H1 (cell line): ENCODE data around the gene PRDX2.

ENCODE experiments used
- EGR1 ChIP-seq: IDR thresholded peaks from 2 replicates; pipeline ENCODE4 v1.6.1; 2011; ENCODE audit warnings: low read depth, low read length, borderline replicate concordance
- EZH2 ChIP-seq: fragments of 200-600 bp; sonication (generic); IDR thresholded peaks from 2 replicates; pipeline ENCODE4 v1.7.1; 2012; ENCODE audit warnings: low read depth, mild to moderate bottlenecking, moderate library complexity, low read length, inconsistent platforms; ENCODE audit not compliant: severe bottlenecking
- MAX ChIP-seq: IDR thresholded peaks from 2 replicates; pipeline ENCODE4 v1.6.1; 2012; ENCODE audit warnings: inconsistent platforms
- PHF8 ChIP-seq: fragments of 200-600 bp; sonication (generic); conservative IDR thresholded peaks from 2 replicates; pipeline ENCODE4 v1.7.1; 2012; ENCODE audit warnings: low read depth, mild to moderate bottlenecking, inconsistent platforms, low read length, moderate library complexity
- RAD21 ChIP-seq, 2 experiments: IDR thresholded peaks in 1 of 2; conservative IDR thresholded peaks in 1 of 2; 2 replicates each; pipeline ENCODE4 v1.6.1; 2011; ENCODE audit warnings: low read depth in 2 of 2, low read length in 2 of 2, improper control_type of control experiment in 1 of 2, inconsistent platforms in 1 of 2, mild to moderate bottlenecking in 1 of 2, moderate library complexity in 1 of 2
- SAP30 ChIP-seq: fragments of 300-600 bp; sonication (generic); IDR thresholded peaks from 2 replicates; pipeline ENCODE4 v1.7.1; 2012; ENCODE audit warnings: low read length, moderate library complexity, mild to moderate bottlenecking, inconsistent platforms; ENCODE audit not compliant: insufficient read depth, insufficient replicate concordance
- SIN3A ChIP-seq, 2 experiments: IDR thresholded peaks in 1 of 2; conservative IDR thresholded peaks in 1 of 2; 2 replicates each; pipeline ENCODE4 v1.6.1; 2011 to 2012; ENCODE audit warnings: low read length in 2 of 2, improper control_type of control experiment in 1 of 2, low read depth in 1 of 2, mild to moderate bottlenecking in 1 of 2
- SUZ12 ChIP-seq: fragments of 200-600 bp; sonication (generic); IDR thresholded peaks from 2 replicates; pipeline ENCODE4 v1.6.1; 2012; ENCODE audit warnings: mild to moderate bottlenecking, inconsistent platforms, low read length, moderate library complexity, mixed read lengths
- TAF1 ChIP-seq: IDR thresholded peaks from 2 replicates; pipeline ENCODE4 v1.6.1; 2011; ENCODE audit warnings: mild to moderate bottlenecking, low read depth, low read length
- YY1 ChIP-seq: IDR thresholded peaks from 2 replicates; pipeline ENCODE4 v1.6.1; 2011; ENCODE audit warnings: low read depth, mild to moderate bottlenecking, low read length
- TF ChIP-seq, protein P1 (sequence below), 3 experiments: IDR thresholded peaks; 1 replicate in 2 of 3; 2 replicates in 1 of 3; pipeline versions ENCODE4 v1.5.1 to v1.6.1; 2011; ENCODE audit warnings: low read length in 3 of 3, mild to moderate bottlenecking in 3 of 3, inconsistent platforms in 2 of 3, low read depth in 1 of 3, moderate library complexity in 1 of 3; ENCODE audit not compliant: insufficient read depth in 1 of 3; ENCODE audit errors: control extremely low read depth in 1 of 3

DNA sequence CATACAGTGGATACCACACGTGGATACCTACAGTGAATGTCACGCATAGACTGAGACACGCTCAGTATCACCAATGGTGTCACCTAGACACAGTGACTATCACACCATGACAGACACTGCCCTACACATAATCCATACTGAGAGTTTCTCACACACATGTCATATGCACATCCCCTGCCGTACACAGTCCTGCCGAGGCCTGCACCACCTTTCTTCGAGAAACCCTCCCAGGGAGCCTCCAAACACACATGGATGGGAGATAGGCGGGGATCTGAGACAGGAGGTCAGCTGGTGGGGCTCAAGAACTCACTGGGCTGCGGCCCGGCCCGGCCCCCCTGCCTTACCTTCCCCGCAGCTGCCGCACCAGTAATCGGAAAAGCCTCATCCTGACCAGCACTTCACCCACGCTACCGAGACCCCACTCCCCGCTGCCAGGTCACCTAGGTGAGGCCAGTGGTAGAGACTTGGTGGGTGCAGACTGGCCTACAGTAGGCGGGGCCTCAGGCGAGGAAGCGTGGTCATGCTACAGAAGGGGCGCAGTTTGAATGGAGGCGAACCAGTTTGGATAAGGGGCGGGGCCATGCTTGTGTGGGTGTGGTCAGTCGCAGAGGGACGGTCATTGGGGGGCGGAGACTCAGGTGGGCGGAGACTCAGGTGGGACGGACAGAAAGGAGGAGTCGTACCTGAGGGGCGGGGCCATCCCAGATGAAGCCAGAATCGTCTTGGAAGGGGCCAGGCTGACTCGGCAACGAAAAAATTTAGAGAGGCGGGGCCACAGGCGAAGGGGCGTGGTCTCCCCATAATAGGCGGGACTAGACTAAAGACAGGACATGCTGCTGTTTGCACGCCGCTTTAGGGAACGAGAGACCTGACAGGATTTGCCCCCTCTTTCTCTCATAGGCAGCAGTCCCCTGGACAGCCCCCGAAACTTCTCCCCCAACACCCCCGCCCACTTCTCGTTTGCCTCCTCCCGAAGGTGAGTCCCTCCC is 38.8 kb upstream of the PRDX2 start:
- TF ChIP-seq SUZ12 (no peak), MAX (no peak; the same call in 1 of the 2 replicates), YY1 (no peak), SIN3A (conservative IDR thresholded peaks at IDR 0.05 in 1 of 2, IDR thresholded peaks at IDR 0.05 in 1 of 2; ENCODE audit: low read depth in 1 of 2, low read length in 2 of 2) (peak in 1 of 2 experiments; percentile 61; a peak in 1 of 4 replicates), EZH2 (no peak), EGR1 (peak; percentile 18; the same call in 1 of the 2 replicates), PHF8 (no peak), RAD21 (IDR thresholded peaks at IDR 0.05 in 1 of 2, conservative IDR thresholded peaks at IDR 0.05 in 1 of 2; ENCODE audit: low read depth in 2 of 2, low read length in 2 of 2) (no peak), SAP30 (no peak), TAF1 (peak; percentile 11; the same call in 1 of the 2 replicates)
- TF ChIP-seq, protein P1, sequence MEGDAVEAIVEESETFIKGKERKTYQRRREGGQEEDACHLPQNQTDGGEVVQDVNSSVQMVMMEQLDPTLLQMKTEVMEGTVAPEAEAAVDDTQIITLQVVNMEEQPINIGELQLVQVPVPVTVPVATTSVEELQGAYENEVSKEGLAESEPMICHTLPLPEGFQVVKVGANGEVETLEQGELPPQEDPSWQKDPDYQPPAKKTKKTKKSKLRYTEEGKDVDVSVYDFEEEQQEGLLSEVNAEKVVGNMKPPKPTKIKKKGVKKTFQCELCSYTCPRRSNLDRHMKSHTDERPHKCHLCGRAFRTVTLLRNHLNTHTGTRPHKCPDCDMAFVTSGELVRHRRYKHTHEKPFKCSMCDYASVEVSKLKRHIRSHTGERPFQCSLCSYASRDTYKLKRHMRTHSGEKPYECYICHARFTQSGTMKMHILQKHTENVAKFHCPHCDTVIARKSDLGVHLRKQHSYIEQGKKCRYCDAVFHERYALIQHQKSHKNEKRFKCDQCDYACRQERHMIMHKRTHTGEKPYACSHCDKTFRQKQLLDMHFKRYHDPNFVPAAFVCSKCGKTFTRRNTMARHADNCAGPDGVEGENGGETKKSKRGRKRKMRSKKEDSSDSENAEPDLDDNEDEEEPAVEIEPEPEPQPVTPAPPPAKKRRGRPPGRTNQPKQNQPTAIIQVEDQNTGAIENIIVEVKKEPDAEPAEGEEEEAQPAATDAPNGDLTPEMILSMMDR (IDR thresholded peaks at IDR 0.05; ENCODE audit: control extremely low read depth in 1 of 3, insufficient read depth in 1 of 3, low read depth in 1 of 3, low read length in 3 of 3): no peak
